Measurements from ENCODE around the gene GPN3.
A peak's percentile ranks its signal among the peaks of the same experiment; 100 is the strongest.

The GPN3 gene

DNA sequence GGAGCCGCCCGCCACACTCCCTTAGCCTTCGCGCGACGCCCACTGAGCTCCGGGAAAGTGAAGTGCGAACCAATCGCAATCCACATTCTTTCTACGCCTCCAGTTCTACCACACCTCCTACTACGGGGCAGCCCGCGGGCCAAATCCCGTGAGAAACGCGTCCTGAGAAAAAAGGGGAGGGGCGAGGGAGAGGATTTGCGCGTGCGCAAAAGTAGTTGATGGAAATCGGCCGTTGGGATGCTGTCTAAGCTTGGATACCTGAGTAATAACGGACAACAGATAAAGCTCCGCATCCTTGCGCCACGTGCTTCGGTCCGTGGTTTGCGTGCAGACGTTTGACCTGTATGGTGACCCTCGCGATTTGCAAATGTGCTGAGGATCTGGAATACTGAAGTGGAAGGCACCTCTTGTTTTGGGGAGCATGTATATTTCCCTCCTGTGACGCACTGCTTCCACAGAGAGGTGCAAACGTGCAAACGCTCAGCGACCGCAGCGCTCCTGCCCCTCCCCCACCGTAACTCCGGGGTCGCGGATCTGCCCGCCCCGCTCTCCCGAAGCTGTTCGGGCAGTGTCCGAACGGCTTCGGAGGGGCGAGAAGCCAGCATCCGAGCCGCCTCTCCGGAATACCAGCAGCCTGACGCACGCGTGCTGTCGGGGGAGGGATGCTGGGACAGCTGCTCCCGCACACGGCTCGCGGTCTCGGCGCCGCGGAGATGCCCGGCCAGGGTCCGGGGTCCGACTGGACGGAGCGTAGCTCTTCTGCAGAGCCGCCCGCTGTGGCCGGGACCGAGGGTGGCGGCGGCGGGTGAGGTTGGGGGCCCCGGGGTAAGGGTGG lies at the start of gene GPN3, which contains the start of gene FAM216A:
Gene GPN3 (minus strand): TSS at position 44 of the 835 bp plus-strand sequence. CDS start 54 bp downstream, outside the sequence.
Gene FAM216A (plus strand): TSS at position 632 of the 835 bp plus-strand sequence. CDS start 31 bp downstream, at position 663.
- H3K4me3 ChIP-seq (ENCODE audit: low read depth, low read length), result peak within 1 kb of the TSS; percentile 99
- peak within 1 kb of the TSS; percentile 98 for H3K27ac ChIP-seq
- peak; percentile 98 for DNase-seq
- no peaks in the 10 kb centered on the region for H3K9me3 ChIP-seq (ENCODE audit: severe bottlenecking)
- TF ChIP-seq, protein P1, sequence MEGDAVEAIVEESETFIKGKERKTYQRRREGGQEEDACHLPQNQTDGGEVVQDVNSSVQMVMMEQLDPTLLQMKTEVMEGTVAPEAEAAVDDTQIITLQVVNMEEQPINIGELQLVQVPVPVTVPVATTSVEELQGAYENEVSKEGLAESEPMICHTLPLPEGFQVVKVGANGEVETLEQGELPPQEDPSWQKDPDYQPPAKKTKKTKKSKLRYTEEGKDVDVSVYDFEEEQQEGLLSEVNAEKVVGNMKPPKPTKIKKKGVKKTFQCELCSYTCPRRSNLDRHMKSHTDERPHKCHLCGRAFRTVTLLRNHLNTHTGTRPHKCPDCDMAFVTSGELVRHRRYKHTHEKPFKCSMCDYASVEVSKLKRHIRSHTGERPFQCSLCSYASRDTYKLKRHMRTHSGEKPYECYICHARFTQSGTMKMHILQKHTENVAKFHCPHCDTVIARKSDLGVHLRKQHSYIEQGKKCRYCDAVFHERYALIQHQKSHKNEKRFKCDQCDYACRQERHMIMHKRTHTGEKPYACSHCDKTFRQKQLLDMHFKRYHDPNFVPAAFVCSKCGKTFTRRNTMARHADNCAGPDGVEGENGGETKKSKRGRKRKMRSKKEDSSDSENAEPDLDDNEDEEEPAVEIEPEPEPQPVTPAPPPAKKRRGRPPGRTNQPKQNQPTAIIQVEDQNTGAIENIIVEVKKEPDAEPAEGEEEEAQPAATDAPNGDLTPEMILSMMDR (IDR thresholded peaks at IDR 0.05; ENCODE audit: low read depth, low read length), result no peak
- no peaks in the 10 kb centered on the region for H3K27me3 ChIP-seq (ENCODE audit: insufficient read depth, low read depth, severe bottlenecking)
- peaks cover 14% of the 10 kb centered on the region for H3K36me3 ChIP-seq

DNA sequence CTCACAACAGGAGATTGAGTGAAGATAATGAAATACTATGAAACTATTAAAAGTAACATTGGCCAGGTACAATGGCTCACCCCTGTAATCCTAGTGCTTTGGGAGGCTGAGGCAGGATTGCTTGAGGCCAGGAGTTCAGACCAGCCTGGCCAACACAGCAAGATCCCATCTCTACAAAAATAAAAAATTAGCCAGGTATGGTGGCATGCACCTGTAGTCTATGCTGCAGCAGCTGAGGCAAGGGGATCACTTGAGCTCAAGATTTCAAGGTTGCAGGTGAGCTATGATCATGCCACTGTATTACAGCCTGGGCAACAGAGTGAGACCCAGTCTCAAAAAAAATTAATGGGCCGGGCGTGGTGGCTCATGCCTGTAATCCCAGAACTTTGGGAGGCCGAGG lies 48.9 kb upstream of the GPN3 start:
- H3K36me3 ChIP-seq, result no peaks in the 10 kb centered on the region
- TF ChIP-seq, protein P1 (IDR thresholded peaks at IDR 0.05; ENCODE audit: low read depth, low read length), result no peak
- DNase-seq, result no peak
- no peak overlapping the region for H3K27ac ChIP-seq
- no peaks in the 10 kb centered on the region for H3K9me3 ChIP-seq (ENCODE audit: severe bottlenecking)
- H3K27me3 ChIP-seq (ENCODE audit: insufficient read depth, low read depth, severe bottlenecking), result no peaks in the 10 kb centered on the region
- H3K4me3 ChIP-seq (ENCODE audit: low read depth, low read length), result no peak overlapping the region

DNA sequence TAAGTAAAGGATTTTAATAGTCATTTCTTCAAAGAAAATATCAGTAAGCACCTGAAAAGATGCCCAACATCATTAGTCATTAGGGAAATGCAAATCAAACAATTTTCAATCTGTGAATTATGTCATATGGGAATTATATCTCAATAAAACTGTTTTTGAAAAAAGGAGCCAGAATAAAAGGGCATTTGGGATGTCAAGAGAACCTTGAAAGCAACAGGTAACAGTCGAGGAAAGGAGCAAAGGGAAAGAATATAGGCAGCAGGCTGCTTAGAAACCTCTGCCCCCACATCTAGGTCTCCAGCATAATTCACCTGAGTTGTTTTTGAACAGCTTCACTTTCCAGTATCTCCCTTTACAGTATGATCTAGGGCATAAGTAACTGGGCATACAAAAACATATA lies 46.3 kb upstream of the GPN3 start:
- Histone ChIP-seq H3K9me3 (ENCODE audit: severe bottlenecking) (no peaks in the 10 kb centered on the region), H3K27ac (no peak overlapping the region), H3K4me3 (ENCODE audit: low read depth, low read length) (no peak overlapping the region), H3K27me3 (ENCODE audit: insufficient read depth, low read depth, severe bottlenecking) (no peaks in the 10 kb centered on the region), H3K36me3 (no peaks in the 10 kb centered on the region)
- TF ChIP-seq, protein P1 (IDR thresholded peaks at IDR 0.05; ENCODE audit: low read depth, low read length), result no peak
- no peak for DNase-seq

DNA sequence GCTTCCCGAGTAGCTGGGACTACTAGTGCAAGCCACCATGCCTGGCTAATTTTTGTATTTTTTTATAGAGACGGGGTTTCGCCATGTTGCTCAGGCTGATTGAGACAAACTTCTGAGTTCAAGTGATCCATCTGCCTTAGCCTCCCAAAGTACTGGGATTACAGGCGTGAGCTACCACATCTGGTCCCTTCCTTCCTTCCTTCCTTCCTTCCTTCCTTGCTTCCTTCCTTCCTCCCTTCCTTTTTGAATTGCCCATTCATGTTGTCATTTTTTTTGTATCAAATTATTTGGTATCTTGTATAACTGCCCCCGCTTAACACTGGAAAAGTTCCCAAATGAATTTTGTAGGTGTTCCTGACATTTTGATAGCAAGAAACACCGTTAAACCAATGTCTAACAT lies 45.8 kb upstream of the GPN3 start:
- Histone ChIP-seq H3K36me3 (no peaks in the 10 kb centered on the region), H3K4me3 (ENCODE audit: low read depth, low read length) (no peak overlapping the region), H3K27ac (no peak overlapping the region), H3K27me3 (ENCODE audit: insufficient read depth, low read depth, severe bottlenecking) (no peaks in the 10 kb centered on the region), H3K9me3 (ENCODE audit: severe bottlenecking) (no peaks in the 10 kb centered on the region)
- no peak for DNase-seq
- TF ChIP-seq, protein P1 (IDR thresholded peaks at IDR 0.05; ENCODE audit: low read depth, low read length), result no peak

DNA sequence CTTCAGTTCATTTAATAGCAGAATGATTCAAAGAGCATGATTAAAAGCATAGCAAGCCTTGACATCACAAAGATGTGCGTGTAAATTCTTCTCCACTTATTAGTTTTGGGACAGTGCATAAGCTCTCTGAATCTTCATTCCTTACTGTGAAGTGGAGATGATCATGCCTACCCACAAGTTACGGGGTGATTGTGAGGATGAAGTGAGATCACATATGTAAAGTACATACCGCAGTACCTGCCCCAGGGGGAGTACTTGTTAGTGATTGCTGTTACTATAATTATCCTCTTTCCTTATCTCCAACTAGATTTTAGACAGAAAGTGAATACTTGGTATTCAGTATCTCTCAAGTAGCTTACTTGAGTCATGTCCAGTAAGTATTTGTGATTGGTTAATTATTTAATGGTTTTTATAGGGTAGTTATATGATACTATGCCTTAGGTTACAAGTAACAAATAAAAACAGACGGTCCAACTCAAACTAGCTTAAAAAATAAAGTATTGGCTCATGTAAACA lies 40.1 kb upstream of the GPN3 start:
- H3K36me3 ChIP-seq, result no peaks in the 10 kb centered on the region
- no peak for DNase-seq
- TF ChIP-seq, protein P1 (IDR thresholded peaks at IDR 0.05; ENCODE audit: low read depth, low read length), result no peak
- H3K4me3 ChIP-seq (ENCODE audit: low read depth, low read length), result no peak overlapping the region
- no peaks in the 10 kb centered on the region for H3K9me3 ChIP-seq (ENCODE audit: severe bottlenecking)
- no peaks in the 10 kb centered on the region for H3K27me3 ChIP-seq (ENCODE audit: insufficient read depth, low read depth, severe bottlenecking)
- H3K27ac ChIP-seq, result no peak overlapping the region
